Measurements from ENCODE around the gene RPRD1B. TPM values are rescaled to one million over a fixed set of nuclear protein-coding genes. Genes with fewer than 3 reads are reported as not detected.

RPRD1B gene
- total and polyA plus RNA-seq, 2 of the 13 experiments (the other 11 are each of a cell fraction or from before 2014, with no cell fraction given), result 31.1 to 41.5 TPM

DNA sequence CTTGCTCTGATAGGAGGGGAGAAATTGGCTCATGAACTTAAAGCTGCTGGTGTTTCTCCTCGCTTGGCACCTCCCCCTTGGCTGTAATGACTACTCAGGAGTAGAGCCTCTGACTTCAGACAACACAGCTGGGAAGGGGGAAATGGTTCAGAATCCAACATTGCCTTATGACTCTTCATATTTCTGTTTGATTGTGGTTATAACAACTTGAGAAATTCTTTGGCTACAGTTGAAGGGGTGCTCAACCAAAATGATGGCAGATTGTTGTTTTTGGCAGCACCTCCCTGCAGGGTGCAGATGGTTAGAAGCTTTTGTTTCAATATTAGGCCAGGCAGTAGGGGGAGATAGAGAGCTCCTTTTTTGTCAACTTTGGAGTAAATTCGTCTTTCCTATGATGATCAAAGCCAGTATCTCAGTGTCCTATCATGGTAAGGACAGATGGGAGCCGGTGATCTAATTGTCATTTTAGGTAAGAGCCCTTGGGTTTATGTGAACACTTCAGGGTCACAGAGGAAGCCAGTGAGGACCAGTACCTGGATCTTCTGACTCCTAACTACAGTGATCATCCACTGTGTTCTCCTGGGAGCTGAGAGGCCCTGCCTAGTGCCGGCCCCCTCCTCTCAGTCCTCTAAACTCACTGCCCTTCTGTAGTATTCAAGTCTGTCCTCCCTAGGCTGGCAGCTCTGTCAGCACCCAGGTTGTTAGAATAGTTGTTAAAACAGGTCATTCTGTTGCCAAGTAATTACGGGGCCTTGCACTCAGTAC, 39.9 kb downstream of the RPRD1B start (continued):
- no peak for TF ChIP-seq NFAT5 (CRISPR knock-in tag; IDR thresholded peaks at IDR 0.05)
- no peak for TF ChIP-seq ZNF572 (CRISPR knock-in tag; IDR thresholded peaks at IDR 0.05)
- no peak for TF ChIP-seq ZNF430 (CRISPR knock-in tag; IDR thresholded peaks at IDR 0.05)
- TF ChIP-seq JUNB (CRISPR knock-in tag; IDR thresholded peaks at IDR 0.05; ENCODE audit: borderline replicate concordance), result no peak
- TF ChIP-seq HNRNPH1 (optimal IDR thresholded peaks at IDR 0.05; ENCODE audit: low read depth, low read length), result no peak
- peak; percentile 35; the same call in 1 of the 2 replicates for TF ChIP-seq ZKSCAN8 (CRISPR knock-in tag; IDR thresholded peaks at IDR 0.05; ENCODE audit: borderline replicate concordance)
- TF ChIP-seq XBP1 (CRISPR knock-in tag; IDR thresholded peaks at IDR 0.05), result no peak
- 0 out of 2 replicates have a peak, but pooled peaks have one; percentile 31 for TF ChIP-seq FLYWCH1 (CRISPR knock-in tag; IDR thresholded peaks at IDR 0.05)
- no peak for TF ChIP-seq TEAD3 (CRISPR knock-in tag; optimal IDR thresholded peaks at IDR 0.05; ENCODE audit: borderline replicate concordance)
- no peak for TF ChIP-seq ZBTB14 (CRISPR knock-in tag; IDR thresholded peaks at IDR 0.05)
- TF ChIP-seq, protein P1, sequence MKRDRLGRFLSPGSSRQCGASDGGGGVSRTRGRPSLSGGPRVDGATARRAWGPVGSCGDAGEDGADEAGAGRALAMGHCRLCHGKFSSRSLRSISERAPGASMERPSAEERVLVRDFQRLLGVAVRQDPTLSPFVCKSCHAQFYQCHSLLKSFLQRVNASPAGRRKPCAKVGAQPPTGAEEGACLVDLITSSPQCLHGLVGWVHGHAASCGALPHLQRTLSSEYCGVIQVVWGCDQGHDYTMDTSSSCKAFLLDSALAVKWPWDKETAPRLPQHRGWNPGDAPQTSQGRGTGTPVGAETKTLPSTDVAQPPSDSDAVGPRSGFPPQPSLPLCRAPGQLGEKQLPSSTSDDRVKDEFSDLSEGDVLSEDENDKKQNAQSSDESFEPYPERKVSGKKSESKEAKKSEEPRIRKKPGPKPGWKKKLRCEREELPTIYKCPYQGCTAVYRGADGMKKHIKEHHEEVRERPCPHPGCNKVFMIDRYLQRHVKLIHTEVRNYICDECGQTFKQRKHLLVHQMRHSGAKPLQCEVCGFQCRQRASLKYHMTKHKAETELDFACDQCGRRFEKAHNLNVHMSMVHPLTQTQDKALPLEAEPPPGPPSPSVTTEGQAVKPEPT (CRISPR knock-in tag; IDR thresholded peaks at IDR 0.05; ENCODE audit: low read depth), result no peak
- no peak for TF ChIP-seq ZBTB8A (CRISPR knock-in tag; IDR thresholded peaks at IDR 0.05; ENCODE audit: borderline replicate concordance, low read depth)
- TF ChIP-seq ZNF124 (CRISPR knock-in tag; IDR thresholded peaks at IDR 0.05), result peak; percentile 20; the same call in 1 of the 2 replicates
- no peak for TF ChIP-seq HDAC6 (IDR thresholded peaks at IDR 0.05; ENCODE audit: low read depth, low read length)
- peak; percentile 79 for TF ChIP-seq RAD21 (CRISPR knock-in tag; IDR thresholded peaks at IDR 0.05)
- TF ChIP-seq, protein P2, sequence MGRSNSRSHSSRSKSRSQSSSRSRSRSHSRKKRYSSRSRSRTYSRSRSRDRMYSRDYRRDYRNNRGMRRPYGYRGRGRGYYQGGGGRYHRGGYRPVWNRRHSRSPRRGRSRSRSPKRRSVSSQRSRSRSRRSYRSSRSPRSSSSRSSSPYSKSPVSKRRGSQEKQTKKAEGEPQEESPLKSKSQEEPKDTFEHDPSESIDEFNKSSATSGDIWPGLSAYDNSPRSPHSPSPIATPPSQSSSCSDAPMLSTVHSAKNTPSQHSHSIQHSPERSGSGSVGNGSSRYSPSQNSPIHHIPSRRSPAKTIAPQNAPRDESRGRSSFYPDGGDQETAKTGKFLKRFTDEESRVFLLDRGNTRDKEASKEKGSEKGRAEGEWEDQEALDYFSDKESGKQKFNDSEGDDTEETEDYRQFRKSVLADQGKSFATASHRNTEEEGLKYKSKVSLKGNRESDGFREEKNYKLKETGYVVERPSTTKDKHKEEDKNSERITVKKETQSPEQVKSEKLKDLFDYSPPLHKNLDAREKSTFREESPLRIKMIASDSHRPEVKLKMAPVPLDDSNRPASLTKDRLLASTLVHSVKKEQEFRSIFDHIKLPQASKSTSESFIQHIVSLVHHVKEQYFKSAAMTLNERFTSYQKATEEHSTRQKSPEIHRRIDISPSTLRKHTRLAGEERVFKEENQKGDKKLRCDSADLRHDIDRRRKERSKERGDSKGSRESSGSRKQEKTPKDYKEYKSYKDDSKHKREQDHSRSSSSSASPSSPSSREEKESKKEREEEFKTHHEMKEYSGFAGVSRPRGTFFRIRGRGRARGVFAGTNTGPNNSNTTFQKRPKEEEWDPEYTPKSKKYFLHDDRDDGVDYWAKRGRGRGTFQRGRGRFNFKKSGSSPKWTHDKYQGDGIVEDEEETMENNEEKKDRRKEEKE (IDR thresholded peaks at IDR 0.05), result no peak
- TF ChIP-seq MLLT10 (CRISPR knock-in tag; IDR thresholded peaks at IDR 0.05), result 0 out of 2 replicates have a peak, but pooled peaks have one; percentile 12
